ENCODE results near the gene PIK3CD.

Gene PIK3CD

GRCh38 chr1:9663257-9663656 lies 11.7 kb downstream of the PIK3CD start:
- no peak for TF ChIP-seq CTCF (IDR thresholded peaks at IDR 0.05)

GRCh38 chr1:9665193-9665592 lies 13.7 kb downstream of the PIK3CD start:
- TF ChIP-seq CTCF (IDR thresholded peaks at IDR 0.05): no peak

- no peak for TF ChIP-seq CTCF (IDR thresholded peaks at IDR 0.05)
Observed at GRCh38 chr1:9668080-9668479, 16.5 kb downstream of the PIK3CD start.

GRCh38 chr1:9670085-9670484 lies 18.6 kb downstream of the PIK3CD start:
- no peak for TF ChIP-seq CTCF (IDR thresholded peaks at IDR 0.05)

- no peak for TF ChIP-seq CTCF (IDR thresholded peaks at IDR 0.05)
Observed at GRCh38 chr1:9671377-9672140, 20.0 kb downstream of the PIK3CD start.

- TF ChIP-seq CTCF (IDR thresholded peaks at IDR 0.05): no peak
Observed at GRCh38 chr1:9672444-9672843, 20.9 kb downstream of the PIK3CD start.

GRCh38 chr1:9675393-9675792 lies 23.9 kb downstream of the PIK3CD start:
- TF ChIP-seq CTCF (IDR thresholded peaks at IDR 0.05): no peak

All from LNCAP (cell line).